OCI-M1 (cell line): Measurements from ENCODE around the gene CROCC2.
"Not testable (repeated sequence)": the region's sequence is repeated elsewhere in the genome, so short reads cannot be mapped to it uniquely, and the experiment has no call there.

Experiments
- DNase-seq: peaks from one replicate; lab custom pipeline; 2025; lab: John Stamatoyannopoulos, UW

The CROCC2 gene

DNA sequence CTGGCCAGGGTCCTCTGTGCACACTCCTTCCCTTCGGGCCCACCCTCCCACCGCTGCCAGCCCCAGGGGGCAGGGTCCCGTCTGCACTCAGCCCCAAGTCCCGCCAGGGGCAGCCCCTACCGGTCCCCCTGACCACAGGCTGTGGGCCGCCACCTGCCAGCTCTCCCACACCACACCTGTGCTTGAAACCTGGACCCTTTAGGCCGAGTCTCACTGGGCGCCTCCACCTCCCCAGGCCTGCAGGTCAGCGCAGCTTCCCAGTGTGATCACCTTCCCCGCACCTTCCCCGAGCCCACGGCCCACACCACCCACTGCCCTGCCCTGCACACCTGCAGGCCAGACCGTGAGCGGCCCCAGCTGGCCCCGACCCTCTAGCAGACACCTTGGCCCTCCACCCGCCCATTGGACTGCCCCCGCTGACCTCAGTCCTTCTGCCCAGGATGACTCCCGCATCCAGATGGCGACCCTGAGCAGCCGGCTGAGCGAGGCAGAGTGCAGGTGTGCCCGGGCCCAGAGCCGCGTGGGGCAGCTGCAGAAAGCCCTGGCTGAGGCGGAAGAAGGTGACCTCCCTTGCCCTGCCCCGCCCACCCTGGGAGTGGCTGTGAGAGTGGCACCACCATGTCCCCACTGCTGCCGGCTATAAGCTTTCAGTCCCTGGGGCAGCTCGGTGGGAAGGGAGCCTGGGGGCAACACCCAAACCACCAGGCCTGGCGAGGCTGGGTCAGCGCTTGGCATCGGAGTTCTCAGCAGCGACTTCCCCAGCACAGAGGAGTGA lies 61.0 kb downstream of the CROCC2 start:
- no peak for DNase-seq

DNA sequence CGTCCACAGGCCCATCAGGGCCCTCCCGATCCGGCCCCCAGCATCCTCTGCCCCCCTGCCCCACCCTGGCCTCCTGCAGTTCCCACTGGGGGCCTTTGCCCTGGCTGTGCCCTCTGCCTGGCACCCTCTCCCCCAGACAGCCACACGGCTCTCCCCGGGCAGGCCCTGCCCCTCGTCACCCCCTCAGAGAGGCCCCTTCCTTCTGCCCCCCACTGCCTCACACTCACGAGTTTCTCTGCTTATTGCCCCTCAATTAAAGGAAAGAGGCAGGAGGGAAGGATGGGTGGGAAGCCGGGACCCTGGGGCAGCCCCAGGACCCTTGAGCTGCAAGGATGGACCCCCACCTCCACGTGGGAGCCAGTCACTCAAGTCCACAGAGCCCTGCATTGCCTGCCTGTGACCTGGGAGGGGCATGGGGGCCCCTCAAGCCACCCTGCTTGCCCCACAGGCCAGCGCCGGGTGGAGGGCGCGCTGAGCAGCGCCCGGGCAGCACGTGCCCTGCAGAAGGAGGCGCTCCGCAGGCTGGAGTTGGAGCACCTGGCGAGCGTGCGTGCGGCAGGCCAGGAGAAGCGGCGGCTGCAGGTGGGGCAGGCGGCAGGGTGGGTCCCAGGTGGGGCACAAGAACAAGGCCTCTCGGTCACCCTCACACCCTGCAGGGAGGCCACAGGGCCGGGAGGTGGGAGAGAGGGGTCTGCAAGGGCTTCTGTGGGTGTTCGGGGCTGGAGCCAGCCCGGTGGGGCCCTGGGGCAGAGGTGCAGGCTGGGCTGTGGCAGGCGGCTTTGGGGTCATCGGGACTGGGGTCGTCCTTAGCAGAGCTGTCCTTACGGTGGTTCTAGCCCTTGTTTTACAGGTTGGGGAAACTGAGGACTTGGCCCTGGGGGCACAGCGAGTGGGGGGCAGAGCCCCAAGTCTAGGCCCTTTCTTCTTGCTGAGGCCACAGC lies 61.8 kb downstream of the CROCC2 start:
- DNase-seq, result no peak

DNA sequence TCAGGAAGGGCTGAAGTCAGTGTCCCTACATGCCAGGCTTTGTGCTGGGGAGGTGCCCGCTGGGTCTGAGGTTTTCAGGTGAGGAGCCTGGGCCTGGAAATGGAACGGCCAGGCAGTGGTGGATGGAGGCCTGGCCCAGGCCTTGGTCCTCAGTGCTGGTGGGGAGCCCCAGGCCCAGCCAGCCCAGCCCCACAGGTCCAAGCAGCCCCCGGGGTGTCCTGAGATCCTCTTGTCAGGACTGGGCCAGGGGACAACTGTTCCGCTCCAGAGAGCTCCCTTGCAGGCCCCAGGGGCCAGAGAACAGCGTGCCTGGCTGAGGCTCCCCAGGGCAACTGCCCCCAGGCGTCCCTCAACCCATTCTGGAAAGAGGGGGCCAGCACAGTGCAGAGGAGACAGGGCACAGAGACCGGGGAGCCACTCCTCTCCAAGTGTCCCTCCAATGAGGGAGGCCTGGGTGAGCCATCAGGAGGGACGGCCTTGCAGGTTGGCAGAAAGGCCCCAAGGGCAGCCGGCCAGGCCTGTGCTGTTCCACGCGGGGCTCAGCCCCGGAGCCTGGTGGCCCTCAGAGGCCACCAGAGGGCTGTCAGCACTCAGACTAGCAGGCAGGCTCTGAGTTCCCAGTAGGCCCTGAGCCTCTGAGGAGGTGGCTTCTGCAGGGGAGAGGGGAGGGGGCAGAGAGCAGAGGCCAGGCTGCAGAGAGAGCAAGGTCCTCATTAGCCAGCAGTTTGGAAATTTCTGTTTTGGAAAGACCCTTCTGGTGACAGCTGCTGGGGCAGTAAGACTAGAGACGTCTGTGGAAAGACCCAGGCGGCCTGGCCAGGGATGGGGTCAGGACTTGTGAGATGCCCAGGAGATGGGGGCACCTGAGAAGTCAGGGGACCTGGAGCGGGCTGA lies 62.8 kb downstream of the CROCC2 start:
- no peak for DNase-seq

DNA sequence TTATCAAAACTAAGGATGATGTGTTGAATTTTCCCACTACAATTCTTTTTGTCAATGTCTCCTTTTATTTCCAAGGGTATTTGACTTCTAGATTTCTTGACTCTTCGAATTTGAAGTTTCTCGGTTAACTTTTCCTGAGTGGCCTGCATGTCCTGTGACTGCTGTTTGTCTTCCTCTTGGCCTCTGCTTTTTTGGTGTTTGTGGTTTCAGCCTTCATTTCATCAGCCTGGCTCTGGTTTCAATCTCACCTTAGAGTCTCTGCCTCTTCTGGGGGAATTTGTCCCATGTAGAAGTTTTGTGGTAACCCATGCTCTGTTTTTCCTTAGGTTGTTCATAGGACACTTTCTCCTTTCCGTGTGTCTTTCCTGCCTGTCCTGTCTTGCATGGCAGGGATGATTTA lies 64.0 kb downstream of the CROCC2 start:
- DNase-seq, result no peak

DNA sequence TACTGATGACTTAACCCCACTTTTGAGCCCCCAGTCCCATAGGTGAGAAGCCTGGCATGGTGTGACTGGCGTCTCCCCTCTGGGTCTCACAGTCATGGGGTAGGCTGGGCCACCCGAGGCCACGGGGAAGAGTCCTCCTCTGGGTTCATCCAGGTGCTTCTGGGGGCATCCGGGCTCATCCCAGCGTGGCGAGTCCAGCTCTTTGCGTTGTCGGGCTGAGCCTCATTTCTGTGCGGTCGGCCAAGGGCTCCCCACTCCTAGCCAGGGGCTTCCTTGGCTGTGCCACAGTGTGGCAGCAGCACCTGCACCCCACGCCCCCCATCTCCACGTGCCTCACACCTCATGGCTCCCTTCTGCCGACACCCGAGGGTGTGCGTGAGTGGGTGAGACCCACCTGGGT lies 64.7 kb downstream of the CROCC2 start:
- no peak for DNase-seq

DNA sequence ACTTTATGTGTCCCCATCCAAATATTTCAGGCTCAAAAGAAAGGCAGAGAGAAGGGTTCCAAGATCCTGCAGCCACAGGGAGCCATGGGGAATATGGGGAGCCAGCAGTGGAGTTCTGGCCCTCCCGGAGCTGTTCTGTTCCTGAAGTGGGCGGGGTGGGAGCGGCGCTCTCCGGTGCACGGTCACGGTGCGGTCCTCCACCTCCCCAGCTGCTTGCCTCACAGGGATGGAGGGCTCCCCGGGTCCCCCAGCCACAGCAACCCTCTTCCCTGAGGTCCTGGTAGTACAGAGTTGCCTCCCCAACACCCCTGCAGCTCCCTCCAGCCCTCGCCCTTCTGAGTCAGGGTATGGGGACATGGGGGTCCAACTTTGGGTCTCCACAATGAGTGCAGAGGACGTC lies 66.1 kb downstream of the CROCC2 start:
- DNase-seq, result no peak

DNA sequence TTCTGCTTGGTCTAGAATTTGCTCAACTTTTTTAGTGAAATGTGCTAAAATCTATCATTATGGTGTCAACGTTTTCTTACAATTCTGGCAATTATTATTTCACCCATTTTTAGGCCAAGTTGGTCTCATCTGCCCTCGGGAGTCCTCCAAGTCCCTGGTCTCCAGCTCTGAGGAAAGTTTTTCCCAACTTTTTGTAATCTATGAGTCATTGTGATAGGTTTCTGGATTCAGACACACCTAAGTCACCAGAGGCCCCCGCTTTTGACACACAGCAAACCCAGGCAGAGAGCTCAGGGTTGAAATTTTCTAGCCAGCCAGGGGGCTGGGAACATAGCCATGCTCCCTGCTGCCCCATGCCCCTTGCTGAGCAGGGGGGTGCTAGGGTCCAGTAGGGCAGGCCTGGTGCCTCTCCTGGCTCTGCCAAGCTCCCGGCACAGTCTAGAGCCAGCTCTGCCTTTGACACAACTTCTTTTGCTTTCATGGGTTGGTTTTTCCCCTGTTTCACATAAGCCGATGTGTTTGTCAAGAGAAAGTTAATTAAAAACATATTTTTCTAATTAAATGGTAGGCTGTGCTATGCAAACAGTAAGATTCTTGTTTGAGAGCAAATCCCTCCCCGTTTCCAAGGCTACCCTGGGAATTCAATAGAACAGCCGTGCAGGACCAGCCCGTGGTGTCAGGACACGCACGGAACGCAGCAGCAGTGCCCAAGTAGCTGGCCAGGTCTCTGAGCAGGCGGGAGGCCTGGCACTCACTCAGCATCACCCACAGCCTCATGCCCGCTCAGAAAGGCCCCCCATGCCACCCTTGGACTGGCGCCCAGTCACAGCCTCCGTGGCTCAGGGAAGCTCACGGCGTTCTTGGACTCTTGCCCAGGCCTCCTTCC lies 66.7 kb downstream of the CROCC2 start:
- no peak for DNase-seq

DNA sequence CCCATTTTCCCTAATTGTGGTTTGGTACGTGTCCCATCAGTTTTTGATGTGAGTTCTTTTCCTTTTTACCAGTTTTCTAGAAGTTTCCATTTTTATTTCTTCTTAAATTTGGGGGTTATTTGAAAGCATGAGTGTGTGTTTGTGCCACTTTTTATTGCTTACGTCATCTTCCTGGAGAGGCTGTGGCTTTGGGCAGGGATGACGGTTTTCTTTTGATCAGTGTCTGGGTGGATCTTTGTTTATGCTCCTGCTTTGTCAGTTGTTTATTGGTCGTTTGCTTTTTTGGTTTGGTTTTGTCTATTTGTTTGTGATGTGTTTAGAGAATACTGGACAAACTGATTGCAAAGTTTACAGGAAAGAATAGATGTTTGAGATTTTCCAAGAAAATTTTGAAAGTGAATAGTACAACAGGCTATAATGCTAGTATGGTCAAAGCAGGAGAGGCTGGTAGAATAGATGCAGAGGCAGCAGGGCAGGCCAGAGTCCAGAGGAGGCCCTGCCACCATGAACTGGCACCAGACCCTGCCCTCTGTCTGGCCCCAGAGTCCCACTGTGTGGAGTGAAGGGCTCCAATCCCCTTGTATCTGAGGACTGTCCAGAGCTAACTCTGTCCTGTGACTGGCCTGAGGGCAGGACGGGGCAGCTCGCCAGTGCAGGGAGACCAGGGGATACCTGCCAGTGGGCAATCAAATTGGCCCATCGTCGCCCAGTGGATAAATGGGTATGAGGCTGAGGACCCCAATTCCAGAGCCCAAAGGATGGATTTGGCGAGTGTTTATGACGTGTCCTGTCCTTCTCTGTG lies 68.8 kb downstream of the CROCC2 start:
- peak; percentile 19 for DNase-seq

DNA sequence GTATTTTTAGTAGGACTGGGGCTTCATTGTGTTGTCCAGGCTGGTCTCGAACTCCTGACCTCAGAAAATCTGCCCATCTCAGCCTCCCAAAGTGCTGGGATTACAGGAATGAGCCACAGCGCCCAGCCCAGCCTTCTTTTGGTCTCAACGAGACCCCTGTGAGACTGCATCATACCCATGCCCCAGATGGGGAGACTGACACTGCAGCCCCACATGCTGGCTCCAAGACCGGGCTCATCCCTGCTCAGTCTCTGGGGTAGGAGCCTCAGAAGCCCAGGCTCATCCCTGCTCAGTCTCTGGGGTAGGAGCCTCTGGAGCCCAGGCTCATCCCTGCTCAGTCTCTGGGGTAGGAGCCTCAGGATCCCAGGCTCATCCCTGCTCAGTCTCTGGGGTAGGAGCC lies 69.8 kb downstream of the CROCC2 start:
- DNase-seq, result not testable (repeated sequence)

DNA sequence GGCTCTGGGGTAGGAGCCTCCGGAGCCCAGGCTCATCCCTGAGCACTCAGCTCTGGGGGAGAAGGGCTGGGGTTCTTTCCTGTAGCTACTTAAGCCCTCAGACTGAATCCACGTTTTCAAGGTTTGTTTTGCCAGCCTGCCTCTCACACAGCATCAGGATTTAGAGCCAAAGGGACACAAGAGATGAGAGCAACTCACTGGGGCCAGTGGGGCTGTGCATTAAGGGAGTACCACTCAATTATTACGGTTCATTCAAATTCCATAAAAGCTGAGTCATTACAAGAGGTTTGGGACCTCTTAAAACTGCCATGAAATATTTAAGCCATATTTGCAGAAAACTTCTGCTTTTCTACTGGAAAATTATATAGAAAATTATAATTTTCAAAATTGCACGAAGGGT lies 75.1 kb downstream of the CROCC2 start:
- no peak for DNase-seq

DNA sequence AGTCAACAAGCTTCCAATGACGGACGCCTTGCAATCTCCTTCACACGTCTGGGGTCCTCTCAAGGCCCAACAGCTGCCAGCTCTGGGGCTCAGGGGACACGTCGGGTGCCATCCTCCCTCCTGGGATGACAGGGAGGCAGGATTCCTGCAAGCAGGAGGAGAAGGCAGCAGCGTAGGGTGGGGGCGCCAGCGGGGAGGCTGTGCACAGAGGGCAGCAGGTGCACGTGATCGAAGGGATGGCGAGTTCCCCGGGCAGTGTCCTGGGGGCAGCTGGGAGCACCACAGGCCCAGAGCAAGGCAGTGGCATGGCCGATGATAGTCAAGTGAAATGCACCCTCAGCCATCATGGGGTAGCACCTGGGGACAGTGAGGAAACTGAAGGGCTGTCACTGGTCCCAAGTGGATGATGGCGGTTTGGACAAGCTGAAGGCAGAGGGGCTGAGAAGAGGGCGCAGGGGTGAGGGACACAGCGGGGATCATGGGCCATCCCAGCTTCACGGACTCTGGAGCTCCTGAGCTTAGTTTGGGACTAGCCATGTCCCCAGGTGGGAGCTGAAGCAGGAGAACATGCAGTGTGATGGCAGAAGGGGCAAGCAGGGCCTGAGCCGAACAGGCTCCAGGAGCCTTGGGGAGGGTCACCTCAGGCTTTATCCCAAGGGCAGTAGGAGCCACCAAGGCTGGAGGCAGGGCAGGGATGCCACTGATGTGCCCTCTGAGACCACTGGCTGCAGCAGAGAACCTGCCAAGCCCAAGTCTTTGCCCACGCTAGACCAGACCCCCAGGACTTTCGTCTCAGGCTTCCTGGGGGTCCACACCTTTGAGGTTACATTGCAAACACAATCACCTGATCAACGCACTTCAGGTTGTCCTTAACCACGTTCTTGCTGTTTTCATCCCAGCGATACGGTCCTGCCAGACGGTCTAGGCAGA lies 76.0 kb downstream of the CROCC2 start:
- no peak for DNase-seq

DNA sequence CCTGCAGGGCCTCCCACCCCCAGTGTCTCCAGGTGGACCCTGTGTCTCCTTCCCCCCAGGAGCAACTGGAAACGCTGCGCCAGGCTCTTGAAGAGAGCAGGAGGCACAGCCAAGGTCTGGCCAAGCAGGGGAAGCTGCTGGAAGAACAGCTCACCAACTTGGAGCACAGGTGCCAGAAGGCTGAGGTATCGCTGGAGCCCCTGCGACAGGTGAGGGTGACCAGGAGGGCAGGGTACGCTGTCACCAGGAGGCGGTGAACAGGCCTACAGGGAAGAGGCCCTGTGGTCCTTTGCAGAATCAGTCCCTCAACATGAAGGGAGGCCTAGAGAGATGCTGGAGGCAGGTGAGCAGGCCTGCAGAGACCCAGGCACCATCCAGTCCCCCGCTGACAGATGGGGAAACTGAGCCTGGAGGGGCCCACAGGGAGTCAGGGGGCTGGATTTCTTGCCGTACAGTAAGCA lies 76.7 kb downstream of the CROCC2 start:
- no peak for DNase-seq

DNA sequence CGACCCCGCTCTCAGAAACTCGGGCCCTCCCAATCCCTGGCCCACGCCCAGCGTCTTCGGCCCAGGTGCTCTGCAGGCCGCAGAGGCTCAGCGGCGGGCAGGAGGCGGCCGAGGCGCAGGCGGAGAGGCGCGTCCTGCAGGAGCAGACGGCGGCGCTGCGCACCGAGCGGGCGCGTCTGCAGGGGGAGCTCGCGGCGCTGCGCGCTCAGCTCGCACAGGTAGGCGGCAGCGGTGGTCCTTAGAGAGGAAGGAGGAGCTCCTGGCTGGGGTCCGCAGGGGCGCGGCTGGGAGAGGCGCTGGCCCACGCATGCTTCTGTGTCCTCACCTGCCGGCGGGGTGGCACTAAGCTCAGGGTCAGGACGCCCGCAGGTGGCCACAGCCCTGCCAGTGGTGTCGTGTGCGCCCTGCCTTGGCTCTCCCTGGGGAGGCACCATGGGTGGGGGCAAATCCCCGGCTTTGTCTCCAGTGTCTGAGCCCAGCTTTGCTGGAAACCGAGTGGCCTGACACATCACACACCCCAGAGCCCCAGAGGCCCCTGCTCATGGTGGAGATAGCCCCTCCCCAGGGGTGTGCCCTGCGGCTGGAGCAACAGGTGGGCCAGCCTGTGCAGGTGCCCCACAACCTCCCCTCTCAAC lies 77.3 kb downstream of the CROCC2 start:
- DNase-seq, result no peak

DNA sequence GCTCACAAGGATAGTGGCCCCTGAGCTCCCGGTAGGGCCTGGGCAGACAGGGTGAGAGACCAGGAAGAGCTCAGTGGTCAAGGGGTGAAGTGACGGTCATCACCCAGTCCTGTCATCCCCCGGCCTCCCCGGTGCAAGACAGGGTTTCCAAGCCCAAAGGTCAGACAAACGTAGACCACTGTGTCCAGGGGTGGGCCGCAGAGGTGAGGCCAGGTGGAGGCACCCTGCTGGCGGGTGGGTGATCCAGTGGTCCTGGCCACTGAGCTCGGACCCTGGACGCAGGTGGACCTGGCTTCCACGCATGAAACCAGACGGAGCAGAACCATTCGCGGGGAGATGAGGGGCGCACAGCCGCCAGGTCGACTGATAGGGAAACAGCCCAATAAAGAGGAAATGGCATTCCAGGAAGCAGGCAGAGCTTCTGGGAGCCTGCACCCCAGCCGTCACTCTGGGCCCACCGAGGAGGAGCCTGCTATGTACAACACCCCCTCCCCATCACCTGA lies 77.9 kb downstream of the CROCC2 start:
- no peak for DNase-seq

DNA sequence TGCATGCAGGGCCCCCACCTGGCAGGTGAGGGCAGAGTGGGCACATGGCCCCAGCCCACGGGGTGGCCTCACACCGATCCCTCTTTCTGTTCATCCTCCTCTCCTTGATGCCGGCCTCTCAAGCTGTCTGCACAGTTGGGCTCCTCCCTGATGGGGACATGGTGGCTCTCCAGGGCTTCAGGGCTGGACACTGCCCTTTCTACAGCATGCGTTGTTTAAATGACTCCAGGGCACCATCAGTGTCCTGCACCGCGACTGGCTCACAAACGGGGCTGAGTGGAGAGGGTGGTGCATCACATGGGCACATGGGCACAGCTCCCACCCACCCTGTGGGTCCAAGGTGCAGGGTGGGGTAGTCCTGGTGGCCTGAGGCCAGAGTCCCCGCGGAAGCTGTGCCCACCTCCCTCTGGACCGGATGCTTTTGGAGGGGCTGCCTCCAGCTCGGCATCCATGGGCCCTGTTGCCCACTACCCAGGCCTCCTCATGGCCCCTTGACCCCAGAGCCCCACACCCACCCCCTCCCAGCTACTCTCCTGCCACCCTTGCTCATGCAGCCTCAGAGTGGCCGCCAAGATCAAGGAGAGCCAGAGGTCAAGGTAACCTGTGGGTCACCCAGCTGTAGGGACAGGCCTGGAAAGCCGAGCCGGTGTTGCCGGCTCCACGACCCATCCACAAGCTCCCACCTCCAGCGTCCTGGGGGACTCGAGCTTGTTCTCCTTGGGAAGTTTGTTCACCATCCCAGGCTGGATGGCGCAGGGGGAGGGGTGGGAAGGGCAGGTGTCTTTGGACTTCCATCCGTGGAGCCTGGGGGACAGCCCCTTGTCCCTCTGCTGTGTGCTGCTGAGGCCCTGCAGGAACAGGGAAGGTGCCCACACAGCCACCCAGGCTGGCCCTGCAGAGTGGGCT lies 80.0 kb downstream of the CROCC2 start:
- DNase-seq, result no peak

DNA sequence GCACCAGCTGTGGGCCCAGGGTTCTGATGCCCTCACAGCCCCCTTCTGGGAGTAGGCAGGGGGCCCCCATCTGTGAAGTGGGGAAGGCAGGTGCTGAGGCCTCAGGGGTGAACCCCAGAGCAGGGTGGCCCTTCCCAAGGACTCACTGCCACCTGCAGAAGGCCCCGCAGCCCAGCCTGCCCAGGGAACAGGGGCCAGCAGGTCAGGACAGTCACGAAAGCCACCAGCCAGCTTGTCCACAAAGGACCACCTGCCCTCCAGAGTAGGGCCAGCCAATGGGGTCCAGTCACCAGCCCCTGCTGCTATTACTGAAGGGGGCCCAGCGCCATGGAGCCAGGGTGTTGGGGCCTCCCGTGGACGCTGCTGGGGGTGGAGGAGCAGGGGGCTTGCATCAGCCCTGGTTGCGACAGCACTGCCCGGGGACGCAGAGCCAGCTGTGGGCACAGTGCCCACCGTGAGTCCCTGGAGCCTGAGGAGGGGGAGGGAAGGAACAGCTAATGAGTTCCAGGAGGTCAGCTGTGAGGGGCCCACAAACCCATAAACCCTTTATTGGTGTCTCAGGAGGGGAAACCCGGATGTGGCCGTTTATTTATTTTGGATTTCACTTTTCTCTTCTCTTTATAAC lies 80.8 kb downstream of the CROCC2 start:
- no peak for DNase-seq

DNA sequence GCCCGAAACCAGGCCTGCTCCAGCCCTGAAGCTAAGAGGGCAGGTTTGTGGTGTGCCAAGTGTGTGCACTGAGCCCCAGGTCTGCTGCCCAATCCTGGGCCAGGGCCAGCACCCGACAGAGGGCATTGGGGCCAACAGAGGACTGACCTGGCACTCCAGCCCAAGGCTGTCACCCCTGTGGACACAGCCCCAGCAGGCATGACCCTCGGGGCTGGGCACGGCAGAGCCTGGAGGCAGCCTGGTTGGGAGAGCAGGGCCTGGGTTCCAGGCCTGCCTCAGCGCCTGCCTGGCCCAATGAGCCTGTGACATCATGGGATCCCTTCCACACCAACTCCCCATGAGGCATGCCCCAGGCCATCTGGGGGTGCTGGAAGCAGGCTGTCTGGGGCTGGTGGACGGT lies 81.5 kb downstream of the CROCC2 start:
- no peak for DNase-seq
